ENCODE results near the gene IDI1.
"Not testable (repeated sequence)": the region's sequence is repeated elsewhere in the genome, so short reads cannot be mapped to it uniquely, and the experiment has no call there.

Gene IDI1

DNA sequence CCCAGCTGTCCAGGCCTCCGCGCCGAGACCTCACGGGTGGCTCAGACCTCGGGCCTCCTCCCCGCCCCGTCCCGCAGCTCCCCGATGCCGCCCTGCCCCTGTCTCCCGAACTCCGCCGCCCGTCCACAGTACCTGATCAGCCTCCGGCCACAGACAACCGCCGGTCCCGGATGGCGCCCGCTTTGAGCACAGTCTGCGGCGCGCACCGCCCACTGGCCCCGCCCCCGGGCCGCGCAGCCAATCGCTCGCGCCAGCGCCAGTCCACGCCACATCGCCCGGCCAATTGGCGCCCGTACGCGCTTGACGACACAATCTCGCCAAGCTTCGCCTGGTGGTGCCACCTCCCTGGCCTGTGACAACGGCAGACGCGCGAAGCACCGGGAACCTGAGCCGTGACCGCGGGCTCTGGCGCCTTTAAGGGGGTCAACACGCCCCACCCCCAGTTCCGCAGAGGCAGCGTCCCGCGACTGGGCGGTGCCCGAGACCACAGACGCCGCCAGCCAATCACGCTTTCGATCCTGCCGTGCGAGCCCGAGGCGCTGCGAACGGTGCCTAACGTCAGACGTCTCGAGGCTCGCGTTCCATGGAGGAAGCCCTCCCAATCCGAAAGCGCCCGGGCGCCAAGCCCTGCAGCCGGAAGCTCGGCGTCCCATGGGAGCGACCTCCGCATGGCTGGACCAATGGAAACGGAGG, at the start of gene IDI1:
Gene IDI1 (minus strand): TSS at position 388 of the 693 bp plus-strand sequence. CDS start 116 bp downstream, at position 272.
- DNase-seq, result peak; percentile 95

DNA sequence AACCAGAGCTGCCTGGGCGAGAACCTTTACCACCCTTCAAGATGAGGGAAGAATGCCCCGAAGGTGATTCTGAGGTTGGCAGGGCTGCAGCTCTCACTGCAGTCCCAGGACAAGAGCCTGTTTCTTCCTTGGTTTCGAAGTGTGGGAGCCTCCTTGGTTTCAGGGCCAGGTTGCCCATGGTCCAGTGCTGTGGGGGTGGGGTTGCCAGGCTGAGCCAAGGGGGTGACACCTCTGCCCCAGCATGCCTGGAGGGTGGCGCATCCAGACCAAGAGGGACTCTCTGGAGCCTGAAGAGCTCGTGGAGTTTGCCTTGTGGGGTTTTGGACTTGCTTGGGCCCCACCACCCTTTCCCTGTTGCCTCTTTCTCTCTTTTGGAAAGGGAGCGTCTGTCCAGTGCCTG, 48.5 kb upstream of the IDI1 start:
- no peak for DNase-seq

DNA sequence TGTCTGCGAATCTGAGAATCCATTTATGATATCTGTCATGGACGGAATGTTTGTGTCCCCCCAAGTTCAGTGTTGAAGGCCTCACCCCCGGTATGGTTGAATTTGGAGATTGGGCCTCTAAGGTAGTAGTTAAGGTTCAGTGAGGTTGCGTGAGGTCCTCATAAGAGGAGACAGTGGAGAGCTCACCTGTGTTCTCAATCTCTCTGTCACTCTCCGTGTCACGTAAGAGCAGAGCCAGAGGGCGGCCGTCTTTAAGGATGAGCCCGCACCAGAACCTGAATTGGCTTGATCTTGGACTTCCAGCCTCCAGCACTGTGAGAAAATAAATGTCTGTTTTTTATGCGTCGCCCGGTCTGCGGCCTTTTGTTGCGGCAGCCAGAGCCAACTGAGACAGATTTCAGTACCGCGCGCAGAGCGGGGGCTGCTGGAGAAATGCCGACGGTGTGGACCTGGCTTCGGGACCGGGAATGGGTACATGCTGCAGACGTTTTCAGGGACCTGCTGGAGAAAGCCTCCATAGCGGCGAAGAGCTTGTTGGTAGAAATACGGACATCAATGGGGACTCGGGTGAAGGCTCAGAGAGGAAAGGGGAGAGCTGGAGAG, 47.5 kb upstream of the IDI1 start:
- no peak for DNase-seq

DNA sequence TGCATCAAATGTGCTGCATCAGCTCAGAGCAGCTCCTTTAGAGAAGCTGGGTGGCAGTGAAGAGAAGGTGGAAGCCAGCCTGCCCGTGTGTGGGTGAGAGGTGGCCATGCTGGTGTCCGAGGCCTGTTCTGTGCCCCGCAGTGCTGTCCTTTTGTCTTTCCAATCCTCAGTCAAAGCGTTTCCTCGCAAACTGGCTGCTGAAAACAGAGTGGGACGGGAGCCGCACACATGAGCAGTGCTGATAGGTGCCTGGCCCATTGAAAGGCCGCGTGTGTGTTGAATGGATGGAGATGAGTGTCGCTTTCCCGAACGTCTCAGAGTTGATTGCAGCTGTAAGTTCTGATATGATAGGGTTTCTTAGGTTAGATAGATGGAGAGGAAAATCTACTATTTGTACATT, 46.6 kb upstream of the IDI1 start:
- no peak for DNase-seq

DNA sequence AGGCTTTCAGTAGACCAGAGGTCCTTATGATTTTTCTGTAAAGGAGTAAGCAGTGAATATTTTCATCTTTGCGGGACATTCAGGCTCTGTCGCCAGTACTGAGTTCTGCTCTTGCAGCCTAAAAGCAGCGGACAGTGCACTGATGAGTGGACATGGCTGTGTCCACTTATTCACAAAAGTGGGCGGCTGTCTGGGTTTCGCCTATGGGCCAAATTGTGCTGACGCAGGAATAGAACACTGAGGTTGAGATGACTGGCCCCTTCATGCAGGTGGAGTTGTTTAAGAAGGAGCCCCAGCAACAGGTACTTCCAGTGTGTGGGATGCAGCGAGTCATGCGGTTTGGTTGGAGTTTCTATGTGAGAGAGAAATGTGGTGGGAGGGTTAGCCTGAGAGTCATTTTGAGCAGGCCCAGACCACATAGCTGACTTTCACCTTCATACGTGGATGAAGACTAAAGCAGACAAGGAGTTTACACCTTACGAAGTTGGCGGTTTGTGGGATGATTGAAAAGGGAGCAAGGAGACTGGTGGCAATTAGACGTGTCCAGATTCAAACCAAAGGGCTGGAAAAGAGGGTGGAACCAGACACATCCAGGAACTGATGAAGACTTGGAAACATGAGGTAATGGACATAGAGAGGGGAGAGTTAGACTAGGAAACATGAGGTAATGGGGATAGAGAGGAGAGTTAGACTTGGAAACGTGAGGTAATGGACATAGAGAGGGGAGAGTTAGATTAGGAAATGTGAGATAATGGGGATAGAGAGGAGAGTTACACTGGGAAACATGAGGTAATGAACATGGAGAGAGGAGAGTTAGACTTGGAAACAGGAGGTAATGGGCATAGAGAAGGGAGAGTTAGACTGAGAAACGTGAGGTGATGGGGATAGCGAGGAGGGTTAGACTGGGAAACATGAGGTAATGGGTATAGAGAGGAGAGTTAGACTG, 45.5 kb upstream of the IDI1 start:
- no peak for DNase-seq

DNA sequence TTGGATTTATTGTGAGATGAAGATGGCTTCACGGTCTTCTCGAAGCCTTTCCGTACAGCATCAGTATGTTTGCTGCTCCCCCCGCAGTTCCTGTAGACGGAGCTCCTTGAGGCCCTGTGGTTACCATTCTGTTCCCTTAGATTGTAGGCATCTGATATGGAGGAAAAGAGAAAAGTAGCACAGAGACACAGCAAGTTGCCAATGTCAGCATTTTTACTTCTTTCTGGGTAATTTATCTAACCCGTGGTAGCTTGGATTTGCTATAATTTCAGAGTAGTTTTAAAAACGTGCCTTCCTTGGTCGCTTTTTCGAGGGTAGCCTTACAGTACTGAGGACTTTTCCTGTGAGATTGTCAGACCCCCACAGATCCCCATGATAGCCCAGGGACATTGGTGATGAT, 44.8 kb upstream of the IDI1 start:
- no peak for DNase-seq

DNA sequence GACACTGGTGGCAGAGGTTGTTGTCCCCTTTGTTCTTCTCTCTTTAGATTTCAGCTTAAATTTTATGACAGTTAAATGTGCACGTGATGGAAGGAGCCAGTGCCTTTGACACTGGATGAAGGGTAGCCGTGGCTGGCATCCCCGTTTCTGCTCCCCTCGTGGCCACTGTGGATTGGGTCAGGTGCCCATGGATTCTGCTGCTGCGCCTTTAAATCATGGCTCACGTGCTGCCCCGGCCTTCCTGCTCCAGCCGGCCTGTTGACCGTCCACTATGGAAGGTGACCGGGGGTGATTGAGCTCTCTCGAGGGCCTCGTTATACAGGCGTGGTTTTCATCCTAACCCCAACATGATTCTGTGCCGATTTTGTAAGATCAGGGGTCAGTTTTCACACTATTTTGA, 41.8 kb upstream of the IDI1 start:
- DNase-seq, result no peak

DNA sequence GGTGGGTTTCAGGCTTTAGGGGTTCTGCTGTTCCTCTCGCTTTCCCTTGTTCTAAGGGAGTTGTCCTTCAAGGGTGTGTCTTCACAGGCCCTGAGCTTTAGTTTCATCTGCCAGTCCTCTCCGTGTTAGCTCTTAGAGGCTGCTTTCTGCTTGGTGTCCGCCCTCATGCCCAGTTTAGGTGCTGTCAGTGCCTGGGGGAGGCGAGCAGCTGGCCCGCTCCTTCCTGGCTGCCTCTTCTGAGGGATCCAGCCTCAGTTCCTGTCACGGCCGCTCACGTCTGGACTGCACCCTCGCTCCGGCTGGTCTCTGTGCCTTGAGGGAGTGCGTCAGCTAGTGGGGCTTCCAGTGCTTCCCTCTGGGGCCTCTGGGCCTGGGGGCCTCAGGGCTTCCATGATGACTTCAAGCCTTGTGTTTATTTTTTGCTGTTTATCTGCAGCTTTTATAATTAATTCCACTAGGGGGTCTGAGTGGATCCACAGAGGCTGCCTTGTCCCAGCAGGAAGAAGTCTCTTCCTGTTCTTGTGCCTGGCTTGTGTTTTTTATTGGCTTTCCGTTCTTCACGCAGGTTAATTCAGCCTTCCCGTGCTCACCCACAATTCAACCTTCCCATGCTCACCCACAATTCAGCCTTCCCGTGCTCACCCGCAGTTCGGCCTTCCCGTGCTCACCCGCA, 40.2 kb upstream of the IDI1 start:
- no peak for DNase-seq

DNA sequence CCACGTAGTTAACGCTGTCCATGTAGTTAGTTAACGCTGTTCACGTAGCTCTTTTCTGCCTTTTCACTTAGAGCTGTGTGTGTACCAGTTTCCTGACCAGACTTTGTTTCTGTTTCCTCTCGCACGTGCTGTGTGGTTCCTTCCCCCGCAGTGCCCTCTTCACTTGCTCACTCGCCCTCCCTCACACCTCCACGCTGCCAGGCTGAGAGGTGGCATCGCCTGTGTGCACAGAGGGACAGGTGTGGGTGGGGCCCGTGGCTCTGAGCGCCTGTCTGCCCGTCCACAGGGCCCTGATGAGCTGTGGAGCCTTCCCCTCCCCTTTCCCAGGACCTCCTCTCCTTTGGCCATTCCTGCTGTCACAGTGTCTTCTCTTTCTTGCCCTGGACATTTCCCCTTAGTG, 37.9 kb upstream of the IDI1 start:
- DNase-seq, result no peak

DNA sequence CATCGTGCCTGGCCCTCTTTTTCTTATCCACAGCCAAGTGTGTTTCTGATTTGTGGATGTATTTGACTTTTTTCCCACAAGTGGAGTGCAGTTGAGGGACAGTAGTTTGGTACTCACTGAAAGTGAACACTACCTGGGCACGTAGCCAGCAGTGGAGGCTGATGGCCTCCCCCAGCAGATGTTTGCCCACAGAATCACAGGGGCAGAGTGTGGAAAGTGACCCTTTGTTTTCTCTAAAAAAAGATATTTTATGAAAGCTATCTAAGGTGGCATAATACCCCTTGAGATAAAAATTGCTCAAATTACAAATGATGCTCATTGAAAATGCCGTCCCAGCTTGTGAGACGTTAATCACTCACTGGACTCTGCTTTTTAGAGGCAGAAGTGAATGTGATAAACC, 36.3 kb upstream of the IDI1 start:
- DNase-seq, result no peak

DNA sequence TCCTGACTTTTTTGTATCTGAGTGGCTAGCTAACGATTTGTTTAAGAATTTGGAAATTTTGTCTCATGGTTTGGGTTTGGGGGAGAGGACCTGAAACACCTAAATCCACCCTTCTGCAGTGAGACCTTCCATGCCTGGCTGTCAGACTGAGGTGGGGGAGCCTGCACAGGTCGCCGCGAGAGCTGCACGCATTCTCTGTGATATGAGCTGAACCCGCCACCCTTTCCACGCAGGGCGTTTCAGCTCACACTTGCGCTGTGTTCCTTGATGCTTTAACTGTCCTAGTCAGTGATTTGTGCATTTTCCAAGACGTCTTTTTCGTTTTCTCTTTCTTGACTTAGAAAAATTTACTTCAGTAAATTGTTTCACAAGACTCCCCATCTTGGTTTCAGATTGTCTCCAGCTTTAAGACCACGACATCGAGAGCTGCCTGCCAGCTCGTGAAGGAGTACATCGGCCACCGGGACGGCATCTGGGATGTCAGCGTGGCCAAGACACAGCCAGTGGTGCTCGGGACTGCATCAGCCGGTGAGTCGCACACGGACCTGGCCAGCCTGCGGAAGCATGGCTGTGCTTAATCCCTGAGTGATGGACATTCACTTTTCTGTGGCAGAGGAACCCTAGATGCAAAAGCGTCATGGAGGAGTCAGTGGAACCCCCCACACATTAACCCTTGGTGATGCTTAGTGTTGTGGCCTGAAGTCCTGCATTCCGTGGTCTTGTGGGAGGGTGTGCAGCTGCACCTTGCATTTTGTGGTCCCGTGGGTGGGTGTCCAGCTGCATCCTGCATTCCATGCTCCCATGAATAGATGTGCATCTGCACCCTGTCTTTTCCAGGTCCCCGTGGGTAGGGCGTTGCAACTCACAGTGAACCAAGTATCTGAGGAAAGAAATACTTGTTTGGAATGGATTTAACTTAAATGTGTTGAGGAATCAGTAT, 35.4 kb upstream of the IDI1 start:
- DNase-seq, result no peak

DNA sequence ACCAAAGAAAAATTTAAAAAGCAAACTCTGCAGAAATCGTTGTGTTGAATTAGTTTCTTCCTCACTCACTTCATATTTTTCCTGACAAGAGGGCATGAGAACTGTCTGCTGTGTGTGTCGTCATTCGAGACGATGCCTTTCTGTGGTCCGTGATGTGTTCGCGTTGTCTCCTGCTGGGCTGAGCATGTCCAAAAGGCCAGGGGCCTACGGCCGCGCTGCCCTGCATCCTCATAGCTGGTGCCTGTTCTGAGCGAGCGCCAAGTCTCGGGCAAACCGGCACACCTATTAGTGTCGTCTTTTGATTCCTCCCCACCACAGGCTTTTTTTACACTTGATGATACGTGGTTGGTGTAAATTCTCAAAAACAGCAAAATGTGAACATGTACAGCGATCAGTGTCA, 34.7 kb upstream of the IDI1 start:
- DNase-seq, result no peak

DNA sequence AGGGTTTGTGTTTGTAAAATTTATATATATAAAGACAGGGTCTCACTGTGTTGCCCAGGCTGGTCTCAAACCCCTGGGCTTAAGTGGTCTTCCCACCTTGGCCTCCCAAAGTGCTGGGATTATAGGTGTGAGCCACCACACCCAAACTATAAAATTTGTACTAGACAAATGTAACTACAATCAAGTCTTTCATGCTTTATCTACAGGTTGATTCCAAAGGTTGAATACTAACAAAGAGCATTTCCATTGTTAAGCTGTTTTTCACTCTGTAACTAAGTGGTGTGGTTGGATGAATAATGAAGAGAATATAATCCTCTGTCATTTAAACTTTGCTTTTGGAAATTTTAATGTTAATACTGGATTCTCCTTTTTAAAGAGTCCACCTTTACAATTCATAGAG, 29.7 kb upstream of the IDI1 start:
- no peak for DNase-seq

DNA sequence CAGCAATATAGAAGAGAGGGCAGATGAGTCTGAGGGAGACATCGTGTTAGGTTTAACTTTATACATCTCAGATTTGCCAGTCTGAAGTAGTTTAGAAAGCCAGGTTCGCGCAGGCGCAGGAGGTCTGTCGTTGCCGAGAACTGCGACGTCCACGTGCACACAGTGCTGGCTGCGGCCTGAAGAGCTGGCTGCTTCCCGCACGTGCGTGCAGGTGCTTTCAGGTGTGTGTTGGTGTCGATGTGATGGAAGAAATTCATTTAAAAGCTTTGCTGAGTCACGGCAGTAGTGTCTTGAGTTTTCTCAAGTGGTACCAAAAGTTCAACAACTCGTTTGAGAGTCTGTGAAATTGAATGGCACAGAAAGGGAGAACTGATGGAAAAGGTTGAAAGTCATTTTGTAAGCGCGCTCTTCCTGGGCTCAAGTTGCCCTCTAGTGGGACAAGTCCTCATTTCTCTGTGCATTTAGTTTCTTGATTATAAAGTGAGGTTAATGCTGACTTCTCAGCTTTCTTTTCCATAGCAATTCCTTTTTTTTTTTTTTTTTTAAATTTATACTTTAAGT, 25.9 kb upstream of the IDI1 start:
- DNase-seq, result no peak

DNA sequence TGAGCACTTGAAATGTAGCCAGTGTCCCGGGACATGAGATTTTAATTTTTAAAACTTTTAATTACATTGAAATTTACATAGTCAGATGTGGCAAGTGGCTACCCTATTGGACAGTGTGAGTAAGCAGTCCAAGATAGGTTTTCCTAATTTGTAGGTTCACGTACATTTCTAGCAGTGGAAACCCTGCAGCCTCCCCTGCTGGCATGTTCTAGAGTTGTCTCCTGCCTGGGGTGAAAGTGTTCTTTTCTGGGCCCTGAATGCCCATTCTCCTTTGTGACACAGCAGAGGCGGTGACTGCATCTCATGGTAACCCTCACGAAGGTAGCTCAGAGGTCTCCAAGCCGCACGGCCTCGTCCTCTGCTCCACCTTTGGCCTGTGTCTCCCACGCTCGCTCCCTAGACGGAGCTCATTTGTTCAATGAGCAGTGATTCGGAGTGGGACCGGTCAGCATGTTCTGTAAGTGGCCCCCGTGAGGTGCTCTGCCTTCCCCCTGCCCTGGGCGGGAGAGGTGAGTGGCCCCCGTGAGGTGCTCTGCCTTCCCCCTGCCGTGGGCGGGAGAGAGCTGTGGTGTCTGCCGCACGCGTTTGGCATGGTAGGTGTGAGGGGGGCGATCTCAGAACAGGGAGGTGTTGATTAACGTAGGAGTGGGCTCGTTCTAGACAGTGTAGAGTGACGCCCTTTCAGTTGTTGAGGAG, 25.3 kb upstream of the IDI1 start:
- no peak for DNase-seq

DNA sequence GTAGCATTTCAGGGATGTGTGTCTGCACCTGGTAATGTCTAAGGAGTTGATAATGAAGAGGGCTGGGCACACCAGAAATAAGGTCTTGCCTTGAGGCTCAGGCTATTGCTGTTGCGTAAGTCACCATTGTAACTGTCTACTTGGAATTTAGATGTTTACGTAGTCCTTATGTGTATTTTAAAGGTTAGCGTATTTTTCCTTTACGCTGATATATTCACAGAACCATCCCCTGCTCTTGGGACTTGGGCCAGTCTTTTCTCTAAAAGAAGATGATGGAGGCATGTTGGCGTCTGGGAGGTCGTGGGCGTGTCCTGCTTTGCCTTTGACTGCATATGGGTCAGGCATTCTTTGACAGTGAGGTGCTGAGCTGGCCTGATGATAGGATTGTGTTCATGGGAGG, 22.0 kb upstream of the IDI1 start:
- DNase-seq, result no peak

DNA sequence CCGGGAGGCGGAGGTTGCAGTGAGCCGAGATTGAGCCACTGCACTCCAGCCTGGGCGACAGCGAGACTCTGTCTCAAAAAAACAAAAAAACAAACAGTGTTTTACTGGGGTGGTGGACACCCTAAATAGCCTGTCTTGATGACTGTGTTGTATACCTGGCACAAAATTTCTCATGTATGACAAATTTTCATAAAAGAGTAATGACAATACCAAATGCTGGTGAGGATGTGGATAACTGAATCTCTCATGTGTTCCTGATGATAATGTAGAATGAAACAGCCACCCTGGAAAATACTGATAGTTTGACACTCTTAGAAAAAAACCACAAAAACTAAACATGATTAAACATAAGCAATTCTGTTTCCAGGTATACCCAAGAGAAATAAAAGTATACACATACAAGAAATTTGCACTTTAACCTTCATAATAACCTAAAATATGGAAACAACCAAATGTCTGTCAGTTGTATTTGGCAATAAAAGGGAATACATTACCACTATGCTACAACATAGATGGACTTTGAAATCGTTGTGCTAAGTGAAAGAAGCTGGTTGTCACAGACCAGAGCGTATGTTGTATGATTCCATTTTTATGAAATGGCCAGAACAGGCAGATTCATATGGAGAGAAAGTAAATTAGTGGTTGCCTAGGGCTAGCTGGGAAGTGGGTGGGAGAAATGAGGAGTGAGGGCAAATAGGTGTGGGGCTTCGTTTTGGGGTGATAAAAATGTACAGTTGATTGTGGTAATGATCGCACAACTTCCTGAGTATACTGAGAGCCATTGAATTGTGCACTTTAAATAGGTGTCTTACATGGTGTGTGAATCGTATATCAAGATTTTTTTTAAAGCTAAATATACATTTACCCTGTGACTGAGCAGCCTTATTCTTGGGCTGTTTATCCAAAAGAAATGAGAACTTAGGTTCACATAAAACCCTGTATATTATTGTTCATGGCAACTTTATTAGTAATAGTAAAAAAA, 19.8 kb upstream of the IDI1 start:
- DNase-seq, result no peak

DNA sequence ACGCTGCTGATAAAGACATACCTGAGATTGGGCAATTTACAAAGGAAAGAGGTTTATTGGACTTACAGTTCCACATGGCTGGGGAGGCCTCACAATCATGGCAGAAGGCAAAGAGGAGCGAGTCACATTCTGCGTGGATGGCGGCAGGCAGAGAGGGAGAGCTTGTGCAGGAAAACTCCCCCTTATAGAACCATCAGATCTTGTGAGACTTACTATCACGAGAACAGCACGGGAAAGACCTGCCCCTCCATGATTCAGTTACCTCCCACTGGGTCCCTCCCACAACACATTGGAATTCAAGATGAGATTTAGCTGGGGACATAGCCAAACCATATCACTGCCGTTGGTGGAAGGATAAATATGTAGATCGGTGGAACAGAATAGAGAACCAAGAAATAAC, 17.8 kb upstream of the IDI1 start:
- DNase-seq, result not testable (repeated sequence)

DNA sequence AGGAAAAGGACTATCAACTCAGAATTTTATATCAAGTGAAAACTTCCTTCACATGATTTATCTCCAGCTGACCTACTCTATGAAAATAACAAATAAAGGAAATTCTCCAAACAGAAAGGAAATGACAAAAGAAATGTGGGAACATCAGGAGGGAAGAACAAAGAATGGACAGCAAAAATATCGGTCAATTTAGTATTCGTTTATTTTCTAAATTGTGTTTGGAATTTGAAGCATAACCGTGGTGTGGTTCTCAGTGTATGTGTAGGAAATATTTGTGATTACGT, 16.0 kb upstream of the IDI1 start:
- DNase-seq, result no peak

DNA sequence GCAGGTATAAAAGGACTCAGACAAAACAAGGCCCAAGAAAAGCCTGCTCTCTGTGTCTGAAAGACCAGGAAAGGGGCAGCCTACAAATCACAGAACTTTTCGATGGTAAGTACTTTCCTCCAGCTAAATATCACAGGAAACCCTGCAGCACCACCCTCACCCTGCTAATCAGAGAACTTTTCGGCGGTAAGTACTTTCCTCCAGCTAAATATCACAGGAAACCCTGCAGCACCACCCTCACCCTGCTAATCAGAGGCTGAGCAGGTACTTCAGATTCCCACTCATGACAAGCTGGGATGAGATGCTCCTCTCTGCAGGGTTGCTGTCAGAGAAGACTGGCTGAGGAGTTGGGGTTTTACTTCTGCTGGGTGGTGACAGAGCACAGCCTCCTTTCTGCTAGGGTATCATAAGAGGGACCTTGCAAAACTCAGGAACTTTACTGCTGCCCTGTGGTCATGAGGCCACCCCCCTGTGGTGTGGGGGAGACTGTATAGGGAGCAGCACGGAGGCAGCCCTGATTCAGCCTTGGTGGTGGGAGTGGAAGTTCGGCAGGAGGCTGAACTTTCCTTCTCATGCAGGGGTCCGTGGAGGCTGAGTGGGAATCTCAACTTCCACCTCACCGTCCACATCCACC, 14.4 kb upstream of the IDI1 start:
- DNase-seq, result peak; percentile 42

Data from activated gamma-delta T cell treated with Interleukin-2 at 50 U/mL for 16 hours (primary cell).